DOHH2 (cell line): ENCODE results near the gene GANC.

Source experiments
- CTCF ChIP-seq: fragments of 200-600 bp; sonication (generic); IDR thresholded peaks from one replicate; pipeline ENCODE4 v1.5.1; 2014; ENCODE audit warnings: antibody characterized with exemption, mild to moderate bottlenecking, low read depth, low read length; ENCODE audit not compliant: poor library complexity, severe bottlenecking
- EZH2phosphoT487 ChIP-seq: fragments of 200-600 bp; sonication (generic); IDR thresholded peaks from 2 replicates; pipeline ENCODE4 v1.6.1; 2017; ENCODE audit warnings: borderline replicate concordance, mild to moderate bottlenecking, antibody characterized with exemption, low read length, moderate library complexity, mixed read lengths

GRCh38 chr15:42404461-42405235, 131.6 kb downstream of the GANC start:
- TF ChIP-seq EZH2phosphoT487 (no peak), CTCF (no peak)
